IMR-90 (cell line): Measurements from ENCODE around the gene SNX21. TPM values are rescaled to one million over a fixed set of nuclear protein-coding genes. Genes with fewer than 3 reads are reported as not detected.
A peak's percentile ranks its signal among the peaks of the same experiment; 100 is the strongest.

Source experiments
- ATAC-seq: fragments of 200-7000 bp; cut with Tn5 transposase; 2 replicates; pipeline ENCODE4 v1.9.1; 2020; ENCODE audit warnings: low read depth, mild to moderate bottlenecking, moderate library complexity
- BruUV-seq: library from RNA; stranded (reverse); fragments of 400-500 nt; replicated peaks from 2 replicates; lab custom pipeline; 2021; lab: Mats Ljungman, UMichigan
- CTCF ChIA-PET: fragments of 300-600 bp; formaldehyde crosslinking; extraction: SDS; loops from one replicate; lab custom pipeline; 2021; ENCODE audit warnings: antibody characterized with exemption; lab: Yijun Ruan, JAX
- POLR2A ChIA-PET: fragments of 300-600 bp; sonication (Branson Sonifier 250); formaldehyde crosslinking; loops from one replicate; lab custom pipeline; 2022; ENCODE audit warnings: antibody characterized with exemption; ENCODE audit not compliant: unreplicated experiment; lab: Charles Lee
- DNase-seq: peaks from one replicate; pipeline ENCODE4 v3.0.0; 2013
- H2AFZ ChIP-seq: replicated peaks from 2 replicates; pipeline ENCODE3; 2013; ENCODE audit warnings: low read length, mild to moderate bottlenecking; ENCODE audit not compliant: poor library complexity
- H2AK5ac ChIP-seq: 2 replicates; pipeline ENCODE4 v1.6.1; 2013; ENCODE audit warnings: low read depth, low read length, inconsistent platforms
- H2AK9ac ChIP-seq: replicated peaks from 2 replicates; pipeline ENCODE3; 2013; ENCODE audit warnings: mild to moderate bottlenecking, low read depth, low read length, moderate library complexity; ENCODE audit not compliant: poor library complexity
- H2BK120ac ChIP-seq: 2 replicates; pipeline ENCODE4 v1.6.1; 2013; ENCODE audit warnings: low read depth, low read length, inconsistent platforms
- H2BK15ac ChIP-seq: 3 replicates; pipeline ENCODE4 v1.6.1; 2013; ENCODE audit warnings: low read depth, low read length, inconsistent platforms
- H2BK20ac ChIP-seq: 2 replicates; pipeline ENCODE4 v1.6.1; 2013; ENCODE audit warnings: low read depth, mild to moderate bottlenecking, inconsistent platforms, low read length, moderate library complexity
- H2BK5ac ChIP-seq: 2 replicates; pipeline ENCODE4 v1.6.1; 2013; ENCODE audit warnings: mild to moderate bottlenecking, low read depth, low read length, inconsistent platforms; ENCODE audit not compliant: poor library complexity, severe bottlenecking
- H3K14ac ChIP-seq: replicated peaks from 2 replicates; pipeline ENCODE4 v1.6.1; 2013; ENCODE audit warnings: low read depth, low read length, inconsistent platforms
- H3K18ac ChIP-seq: 2 replicates; pipeline ENCODE4 v1.6.1; 2013; ENCODE audit warnings: low read depth, low read length, control low read depth
- H3K23ac ChIP-seq: 2 replicates; pipeline ENCODE4 v1.6.1; 2013; ENCODE audit warnings: low read depth, low read length, inconsistent platforms
- H3K27ac ChIP-seq: 2 replicates; pipeline ENCODE4 v1.5.1; 2013; ENCODE audit warnings: mild to moderate bottlenecking, control low read depth, low read length; ENCODE audit not compliant: insufficient read depth
- H3K27me3 ChIP-seq: 2 replicates; pipeline ENCODE4 v1.6.1; 2013; ENCODE audit warnings: low read length; ENCODE audit not compliant: control insufficient read depth, insufficient read depth
- H3K36me3 ChIP-seq: 2 replicates; pipeline ENCODE4 v1.6.1; 2013; ENCODE audit warnings: low read length, mixed read lengths; ENCODE audit not compliant: control insufficient read depth, insufficient read depth
- H3K4ac ChIP-seq: 2 replicates; pipeline ENCODE4 v1.6.1; 2013; ENCODE audit warnings: low read depth, low read length, inconsistent platforms
- H3K4me1 ChIP-seq: 2 replicates; pipeline ENCODE4 v1.6.1; 2013; ENCODE audit warnings: low read length, mixed read lengths; ENCODE audit not compliant: control insufficient read depth, insufficient read depth
- H3K4me2 ChIP-seq: 2 replicates; pipeline ENCODE4 v1.6.1; 2013; ENCODE audit warnings: low read depth, mild to moderate bottlenecking, control low read depth, low read length, moderate library complexity
- H3K4me3 ChIP-seq: 2 replicates; pipeline ENCODE4 v1.5.1; 2013; ENCODE audit warnings: low read depth, mild to moderate bottlenecking, control low read depth, low read length, moderate library complexity; ENCODE audit not compliant: insufficient read depth
- H3K56ac ChIP-seq: 2 replicates; pipeline ENCODE4 v1.6.1; 2013; ENCODE audit warnings: low read length, inconsistent platforms; ENCODE audit not compliant: insufficient read depth; ENCODE audit errors: extremely low read depth
- H3K79me1 ChIP-seq, 2 experiments: 2 replicates each; pipeline ENCODE4 v1.6.1; 2013; ENCODE audit warnings: low read length in 2 of 2, inconsistent platforms in 1 of 2, low read depth in 1 of 2
- H3K9ac ChIP-seq: 2 replicates; pipeline ENCODE4 v1.6.1; 2013; ENCODE audit warnings: low read depth, low read length, control low read depth
- H3K9me1 ChIP-seq: 2 replicates; pipeline ENCODE4 v1.6.1; 2013; ENCODE audit warnings: low read length, inconsistent platforms; ENCODE audit not compliant: insufficient read depth
- H3K9me3 ChIP-seq: 2 replicates; pipeline ENCODE4 v1.6.1; 2013; ENCODE audit warnings: low read length; ENCODE audit not compliant: control insufficient read depth, insufficient read depth
- H4K20me1 ChIP-seq: 2 replicates; pipeline ENCODE4 v1.6.1; 2013; ENCODE audit warnings: low read length, inconsistent platforms; ENCODE audit not compliant: insufficient read depth
- H4K5ac ChIP-seq: 2 replicates; pipeline ENCODE4 v1.6.1; 2013; ENCODE audit warnings: mild to moderate bottlenecking, low read depth, low read length, control low read depth
- H4K8ac ChIP-seq, 2 experiments: 2 replicates each; pipeline ENCODE4 v1.6.1; 2013; ENCODE audit warnings: low read depth in 2 of 2, low read length in 2 of 2, control low read depth in 1 of 2, inconsistent platforms in 1 of 2
- H4K91ac ChIP-seq: 2 replicates; pipeline ENCODE4 v1.6.1; 2013; ENCODE audit warnings: low read depth, low read length, inconsistent platforms; ENCODE audit not compliant: insufficient read depth
- CEBPB ChIP-seq: IDR thresholded peaks from 2 replicates; pipeline ENCODE4 v1.6.1; 2012; ENCODE audit warnings: low read depth, low read length, improper control_type of control experiment
- FOS ChIP-seq: fragments of 150-350 bp; IDR thresholded peaks from 2 replicates; pipeline ENCODE4 v1.6.1; 2016; ENCODE audit warnings: low read depth, low read length
- MAFK ChIP-seq: IDR thresholded peaks from 2 replicates; pipeline ENCODE4 v1.6.1; 2012; ENCODE audit warnings: low read depth, low read length, improper control_type of control experiment
- WGBS, 2 experiments: methylation state at CpG; one replicate each; pipeline versions ENCODE4 v1.1.5 to v1.1.7; 2013; ENCODE audit warnings: missing lambda C conversion rate in 2 of 2; ENCODE audit not compliant: insufficient read length in 1 of 2; ENCODE audit errors: extremely low coverage in 2 of 2; 5-methylcytosine and 5-hydroxymethylcytosine counted together
- dilution Hi-C: fragments of 300-500 bp; cut with HindIII; formaldehyde crosslinking; loops from one replicate; pipeline ENCODE4 v1.14.3; 2018; ENCODE audit warnings: low sequenced_read_pairs; ENCODE audit not compliant: unreplicated experiment
- in situ Hi-C: fragments of 300-500 bp; cut with MboI; formaldehyde crosslinking; loops from 3 replicates; pipeline ENCODE4 v1.14.3; 2019; ENCODE audit warnings: low sequenced_read_pairs, inconsistent platforms, mixed read lengths
- intact Hi-C: fragments of 100-400 bp; cut with micrococcal nuclease; formaldehyde crosslinking; loops from 2 replicates; pipeline ENCODE4 v1.10.0; 2022
- polyA plus RNA-seq, 3 experiments: library from polyadenylated mRNA; depleted of rRNA; stranded (reverse); fragments of >200 nt; gene quantifications; 2 replicates each; pipeline ENCODE4 v1.2.3, GENCODE V29; 2012; ENCODE audit warnings: low replicate concordance in 1 of 3
- total RNA-seq: library from RNA; depleted of rRNA; stranded (reverse); fragments of >200 nt; gene quantifications from 2 replicates; pipeline ENCODE4 v1.2.3, GENCODE V29; 2012

The SNX21 gene
- total and polyA plus RNA-seq, 2 of the 4 experiments (the other 2 are of a cell fraction): 11.1 to 17.9 TPM

DNA sequence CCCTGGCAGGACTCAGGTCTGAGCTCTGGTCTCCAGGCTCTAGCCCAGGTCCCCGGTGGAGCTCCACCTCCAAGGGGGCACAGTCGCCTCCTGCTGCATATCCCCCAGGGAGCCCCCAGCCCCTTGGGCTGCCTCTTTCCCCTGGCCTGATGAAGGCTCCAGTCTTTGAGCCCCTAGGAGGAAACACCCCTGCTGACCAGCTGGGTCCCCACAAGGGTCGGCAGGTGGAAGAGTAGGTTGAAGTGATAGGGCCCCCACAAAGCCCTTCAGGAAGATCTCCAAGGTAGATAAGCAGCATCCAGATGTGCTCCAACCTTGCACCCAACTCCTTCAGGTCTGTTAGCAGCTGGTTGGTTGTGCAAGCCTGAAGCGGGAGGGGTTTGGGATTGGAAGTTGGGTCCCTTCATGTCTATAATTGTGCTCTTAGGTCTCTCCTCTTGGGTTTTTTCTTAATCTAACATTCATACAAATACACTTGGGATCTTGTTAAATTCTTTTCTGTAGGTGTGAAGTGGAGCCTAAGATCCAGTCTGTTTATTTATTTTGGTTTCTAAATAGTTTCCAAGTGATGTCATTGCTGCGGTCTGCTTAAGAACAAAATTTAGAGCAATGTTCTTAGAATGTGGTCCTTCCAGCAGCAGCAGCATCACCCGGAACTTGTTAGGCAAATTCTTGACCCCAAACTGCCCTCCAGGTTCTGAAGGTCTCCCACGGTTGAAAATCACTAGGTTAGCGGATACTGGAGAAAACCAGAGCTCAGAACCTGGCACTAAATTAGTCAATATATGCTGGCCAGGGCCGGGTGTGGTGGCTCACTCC is 16.0 kb upstream of the SNX21 start:
- intact Hi-C loops (no loop called here), dilution Hi-C loops (no loop called here), in situ Hi-C loops (no loop called here)
- H3K27ac ChIP-seq: no peak overlapping the region
- DNase-seq (peak; percentile 81), ATAC-seq (peak; percentile 54)
- no peak overlapping the region for H2BK20ac ChIP-seq
- H2BK5ac ChIP-seq: no peak overlapping the region
- H3K4me1 ChIP-seq: peaks cover 18% of the 10 kb centered on the region
- H4K5ac ChIP-seq: no peak overlapping the region
- H3K36me3 ChIP-seq: no peaks in the 10 kb centered on the region; the same call in 1 of the 2 replicates
- H2AFZ ChIP-seq: no peak overlapping the region
- H2AK9ac ChIP-seq: no peak overlapping the region
- peaks cover 19 to 39% of the 10 kb centered on the region in 2 experiments for H3K79me1 ChIP-seq
- H4K8ac ChIP-seq: no peak overlapping the region
- peaks cover 12% of the 10 kb centered on the region; the same call in 1 of the 2 replicates for H4K20me1 ChIP-seq
- no peak overlapping the region for H3K23ac ChIP-seq
- peaks cover 12% of the 10 kb centered on the region; the same call in 1 of the 2 replicates for H3K9me1 ChIP-seq
- no TSS peak for BruUV-seq
- H3K4me3 ChIP-seq: no peak overlapping the region
- TF ChIP-seq MAFK (no peak), CEBPB (peak; percentile 59; the same call in 1 of the 2 replicates), FOS (peak; percentile 23; the same call in 1 of the 2 replicates)
- ChIA-PET POLR2A (no interaction called here), CTCF (no interaction called here)
- no peak overlapping the region for H3K9ac ChIP-seq
- H3K4me2 ChIP-seq: no peak overlapping the region; the same call in 1 of the 2 replicates
- H3K18ac ChIP-seq: no peak overlapping the region
- H2BK120ac ChIP-seq: no peak overlapping the region
- no peak overlapping the region for H2AK5ac ChIP-seq
- no peak overlapping the region for H3K56ac ChIP-seq
- no peak overlapping the region for H4K91ac ChIP-seq
- H3K4ac ChIP-seq: no peak overlapping the region
- WGBS, 2 experiments: 50% methylated on average over 3 of the region's 9 CpGs; no CpG with 5 or more reads in 1 of the 2 experiments
- H3K27me3 ChIP-seq: no peaks in the 10 kb centered on the region; the same call in 1 of the 2 replicates
- H2BK15ac ChIP-seq: no peak overlapping the region
- no peaks in the 10 kb centered on the region for H3K9me3 ChIP-seq
- H3K14ac ChIP-seq: no peak overlapping the region
